ENCODE results near the gene SEZ6L.

GRCh38 chr22:26399289-26399688 is 230.0 kb downstream of the SEZ6L start:
- TF ChIP-seq CTCF (IDR thresholded peaks at IDR 0.05 in 2 of 3, conservative IDR thresholded peaks at IDR 0.05 in 1 of 3; ENCODE audit: control insufficient read depth in 2 of 3, extremely low read depth in 1 of 3, insufficient read depth in 1 of 3, low read depth in 3 of 3, low read length in 3 of 3) (no peak), ATF2 (IDR thresholded peaks at IDR 0.05; ENCODE audit: low read length) (no peak), CHD4 (IDR thresholded peaks at IDR 0.05) (no peak), EZH2 (IDR thresholded peaks at IDR 0.05; ENCODE audit: borderline replicate concordance, control insufficient read depth, low read depth, low read length) (no peak), USF1 (IDR thresholded peaks at IDR 0.05; ENCODE audit: borderline replicate concordance, extremely low read length, insufficient read depth, low read depth, low read length) (no peak)
